SKM-1 (cell line): Measurements from ENCODE around the gene CAMK1D.

ENCODE experiments used
- DNase-seq: peaks from one replicate; lab custom pipeline; 2025; ENCODE audit not compliant: unreplicated experiment; lab: John Stamatoyannopoulos, UW

CAMK1D gene

DNA sequence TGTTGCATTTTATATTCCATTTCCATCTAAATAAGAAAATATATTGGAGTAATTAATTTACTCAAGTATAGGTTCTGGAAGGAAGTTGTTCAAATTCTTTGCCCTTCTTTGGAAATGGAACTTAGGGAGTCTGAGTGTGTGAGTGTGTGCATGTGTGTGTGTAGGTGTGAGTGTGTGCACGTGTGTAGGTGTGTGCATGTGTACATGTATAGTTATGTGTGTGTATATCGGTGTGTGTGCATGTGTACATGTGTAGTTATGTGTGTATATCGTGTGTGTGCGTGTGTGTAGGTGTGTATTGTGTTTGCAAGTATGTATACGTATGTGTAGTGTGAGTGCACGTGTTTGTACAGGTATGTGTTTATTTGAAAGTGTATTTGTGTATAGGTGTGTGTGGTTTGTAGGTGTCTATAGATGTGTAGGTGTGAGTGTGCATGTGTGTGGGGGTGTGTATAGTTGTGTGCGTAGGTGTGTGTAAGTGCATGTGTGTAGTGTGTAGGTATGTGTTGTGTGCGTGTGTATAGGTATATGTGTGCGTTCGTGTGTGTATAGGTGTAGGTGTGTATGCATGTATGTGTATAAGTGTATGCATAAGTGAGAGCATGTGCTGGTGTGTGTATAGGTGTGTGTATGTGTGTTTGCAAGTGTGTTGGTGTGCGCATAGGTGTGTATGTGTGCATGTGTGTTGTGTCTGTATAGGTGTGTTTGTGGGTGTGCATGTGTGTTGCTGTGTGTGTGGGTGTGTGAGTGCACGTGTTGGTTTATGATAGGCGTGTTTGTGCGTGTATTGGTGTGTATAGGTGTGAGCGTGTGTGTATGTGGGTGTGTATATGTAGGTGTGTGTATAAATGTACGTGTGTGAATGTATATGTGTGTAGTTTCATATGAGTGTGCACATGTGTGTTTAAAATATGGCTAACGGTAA is 266.2 kb downstream of the CAMK1D start:
- DNase-seq, result no peak

DNA sequence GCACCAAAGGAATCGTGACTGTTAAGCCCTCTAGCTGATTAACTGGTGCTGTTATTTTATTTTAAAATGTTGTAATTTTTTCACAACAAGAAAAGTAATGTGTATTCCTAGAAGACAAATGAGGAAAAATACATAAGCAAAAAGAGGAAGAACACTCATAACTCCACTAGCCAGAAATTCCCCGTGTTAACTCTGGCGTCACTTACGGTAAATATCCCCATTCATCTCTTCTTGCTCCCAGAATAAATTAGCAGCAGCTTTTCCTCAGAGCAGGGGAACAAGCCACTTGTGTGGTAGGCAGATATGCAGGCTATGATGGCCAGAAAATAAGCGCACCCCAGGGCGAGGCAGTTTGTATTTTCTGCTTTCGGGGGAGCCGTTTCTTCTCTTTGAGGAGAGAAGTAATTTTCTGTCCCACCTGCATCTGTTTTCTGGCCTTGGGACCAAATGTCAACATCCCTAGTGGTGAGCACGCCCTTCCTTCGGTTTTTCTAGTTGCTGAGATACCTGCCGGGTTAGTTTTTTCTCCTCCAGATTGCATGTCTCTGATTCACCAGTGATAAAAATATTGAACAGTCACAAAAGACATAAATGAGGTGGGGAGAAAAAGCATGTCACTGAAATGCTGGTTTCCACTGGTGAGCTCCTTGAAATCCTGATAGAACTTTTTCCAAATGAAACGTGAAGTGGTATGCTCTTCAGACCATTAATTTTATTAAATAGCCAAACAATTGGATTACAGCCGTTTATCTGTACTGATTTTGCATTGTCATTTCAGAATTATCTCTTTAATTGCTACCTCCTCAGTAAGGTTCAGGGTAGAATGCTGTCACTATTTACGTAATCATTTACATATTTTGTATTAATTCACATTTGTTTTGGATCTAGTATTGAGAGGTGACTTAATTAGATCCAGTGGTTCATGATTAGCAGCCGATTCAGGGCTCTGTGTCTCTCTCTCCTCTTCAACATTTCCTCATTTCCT is 268.1 kb downstream of the CAMK1D start:
- no peak for DNase-seq

GRCh38 chr10:12622016-12622415 is 272.7 kb downstream of the CAMK1D start:
- DNase-seq, result no peak

DNA sequence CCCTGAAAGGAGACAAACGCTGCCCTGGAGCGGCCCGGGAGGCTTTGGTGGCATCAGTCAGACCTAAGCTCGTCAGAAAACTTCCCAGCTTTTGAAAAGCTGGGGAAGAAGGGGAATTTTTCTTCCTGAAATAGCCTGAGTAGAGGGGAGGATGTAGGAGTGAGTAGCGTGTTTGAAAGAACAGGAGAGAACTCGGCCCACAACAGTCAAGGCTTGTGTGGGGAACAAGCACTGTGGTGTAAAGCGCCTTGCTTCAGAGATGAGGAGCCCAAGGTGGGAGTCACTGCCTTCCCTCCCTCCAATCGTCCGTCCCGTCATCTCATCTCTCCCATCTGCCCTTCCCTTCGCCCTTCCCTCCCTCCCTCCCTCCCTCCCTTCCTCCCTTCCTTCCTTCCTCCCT is 273.3 kb downstream of the CAMK1D start:
- no peak for DNase-seq

GRCh38 chr10:12625393-12626023 is 276.2 kb downstream of the CAMK1D start:
- no peak for DNase-seq

DNA sequence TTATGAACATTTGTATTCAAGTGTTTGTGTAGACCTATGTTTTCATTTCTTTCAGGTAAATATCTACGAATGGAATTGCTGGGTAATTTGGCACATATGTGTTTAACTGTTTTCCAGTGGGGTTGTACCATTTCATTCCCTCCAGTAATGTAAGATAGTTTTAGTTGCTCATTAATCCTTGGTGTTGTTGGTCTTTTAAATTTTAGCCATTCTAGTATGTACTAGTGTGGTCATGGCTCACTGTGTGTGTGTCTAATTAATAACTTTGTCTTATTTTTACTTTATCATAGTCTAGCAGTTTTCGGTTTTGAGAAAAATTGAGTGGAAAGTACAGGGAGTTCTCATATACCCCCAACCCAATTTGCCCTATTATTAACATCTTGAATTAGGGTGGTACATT is 278.8 kb downstream of the CAMK1D start:
- no peak for DNase-seq

DNA sequence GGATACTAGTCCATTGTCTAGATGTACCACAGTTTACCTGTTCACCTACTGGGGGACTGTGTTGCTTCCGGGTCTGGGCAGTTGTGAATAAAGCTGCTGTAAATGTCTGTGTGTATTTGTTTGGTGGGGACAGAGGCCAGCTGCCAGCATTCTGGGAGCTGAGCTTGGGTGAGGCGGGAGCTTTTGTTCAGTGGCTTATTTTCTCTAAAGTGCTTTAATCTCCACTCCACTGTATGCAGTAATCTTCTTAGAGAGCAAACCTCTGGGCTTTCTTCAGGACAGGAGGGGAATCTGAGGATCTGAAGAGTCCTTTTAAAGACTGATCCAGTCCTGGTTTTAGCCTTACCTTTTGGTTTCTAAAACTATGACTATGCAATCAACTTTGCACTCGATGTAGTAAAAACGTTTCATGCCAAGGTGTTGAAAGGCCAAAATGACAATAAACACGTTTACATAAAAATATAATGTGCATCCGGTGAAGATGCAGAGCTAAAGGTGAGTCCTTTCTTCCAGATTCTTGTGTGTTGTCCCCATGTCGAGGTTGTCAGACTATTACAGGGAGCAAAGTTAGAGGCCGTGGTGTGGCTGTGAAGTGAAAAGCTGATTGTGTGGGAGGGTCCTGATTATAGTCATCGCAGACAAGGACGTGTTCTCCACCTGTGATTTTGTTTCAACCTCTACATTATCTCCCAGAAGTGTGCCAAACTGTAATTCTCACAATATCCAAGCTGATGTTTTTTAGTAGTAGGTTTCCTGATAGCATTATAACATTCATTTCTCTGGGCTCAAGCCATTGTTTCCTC is 279.8 kb downstream of the CAMK1D start:
- DNase-seq, result no peak

- DNase-seq, result no peak
Observed at GRCh38 chr10:12629767-12630165, 280.4 kb downstream of the CAMK1D start.

DNA sequence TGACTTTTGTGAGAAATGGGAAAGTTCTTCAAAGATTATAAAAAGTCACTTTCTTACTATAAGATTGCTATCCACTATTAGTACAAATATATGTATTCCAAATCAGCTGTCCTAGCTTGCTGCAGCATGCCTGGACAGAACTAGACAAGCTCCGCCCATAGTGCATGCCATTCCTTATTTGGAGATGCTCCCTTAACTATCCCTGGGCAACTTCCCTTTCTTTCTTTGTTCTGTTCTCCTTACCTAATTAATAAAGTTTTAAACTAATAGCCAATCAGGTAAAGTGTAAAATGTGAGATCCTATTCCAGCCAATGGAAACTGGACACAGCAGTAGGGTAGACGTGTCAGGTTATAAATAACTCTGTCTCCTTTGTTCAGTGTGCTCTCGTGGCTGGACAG is 281.9 kb downstream of the CAMK1D start:
- no peak for DNase-seq

DNA sequence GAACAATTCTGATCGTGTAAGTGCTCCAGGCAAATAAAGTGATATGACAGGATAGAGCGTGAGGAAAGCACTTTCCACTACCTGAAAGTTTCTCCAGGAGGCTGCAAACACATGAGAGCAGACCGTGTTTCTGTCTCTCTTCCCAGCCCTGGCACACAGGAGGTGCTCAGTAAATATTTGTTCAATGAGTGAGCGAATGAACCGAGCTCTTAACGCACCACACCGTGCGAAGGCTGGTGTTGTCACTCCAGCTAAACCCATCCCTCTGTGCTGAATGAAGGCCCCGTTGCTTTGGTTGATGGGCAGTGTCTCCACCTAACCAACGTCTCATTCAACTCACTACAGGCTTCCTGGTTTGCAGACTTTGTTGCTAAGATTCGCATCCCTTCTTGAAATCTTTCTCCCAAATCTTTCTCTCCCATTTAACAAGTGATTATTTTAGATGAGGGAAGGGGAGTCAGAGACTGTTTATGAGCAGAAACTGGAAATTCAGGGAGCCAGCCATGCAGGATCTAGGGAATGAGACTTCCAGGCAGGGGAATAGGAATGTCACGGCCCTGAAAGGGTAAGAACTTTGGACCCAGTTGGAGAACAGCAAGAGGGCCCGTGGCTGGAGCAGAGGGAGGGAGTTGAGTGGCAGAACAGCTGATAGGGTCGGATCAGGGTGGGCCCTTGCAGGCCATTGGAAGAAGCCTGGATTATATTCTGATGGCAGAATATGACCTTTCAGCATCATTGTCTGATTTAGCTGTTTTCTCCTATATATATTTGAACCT is 282.6 kb downstream of the CAMK1D start:
- no peak for DNase-seq

DNA sequence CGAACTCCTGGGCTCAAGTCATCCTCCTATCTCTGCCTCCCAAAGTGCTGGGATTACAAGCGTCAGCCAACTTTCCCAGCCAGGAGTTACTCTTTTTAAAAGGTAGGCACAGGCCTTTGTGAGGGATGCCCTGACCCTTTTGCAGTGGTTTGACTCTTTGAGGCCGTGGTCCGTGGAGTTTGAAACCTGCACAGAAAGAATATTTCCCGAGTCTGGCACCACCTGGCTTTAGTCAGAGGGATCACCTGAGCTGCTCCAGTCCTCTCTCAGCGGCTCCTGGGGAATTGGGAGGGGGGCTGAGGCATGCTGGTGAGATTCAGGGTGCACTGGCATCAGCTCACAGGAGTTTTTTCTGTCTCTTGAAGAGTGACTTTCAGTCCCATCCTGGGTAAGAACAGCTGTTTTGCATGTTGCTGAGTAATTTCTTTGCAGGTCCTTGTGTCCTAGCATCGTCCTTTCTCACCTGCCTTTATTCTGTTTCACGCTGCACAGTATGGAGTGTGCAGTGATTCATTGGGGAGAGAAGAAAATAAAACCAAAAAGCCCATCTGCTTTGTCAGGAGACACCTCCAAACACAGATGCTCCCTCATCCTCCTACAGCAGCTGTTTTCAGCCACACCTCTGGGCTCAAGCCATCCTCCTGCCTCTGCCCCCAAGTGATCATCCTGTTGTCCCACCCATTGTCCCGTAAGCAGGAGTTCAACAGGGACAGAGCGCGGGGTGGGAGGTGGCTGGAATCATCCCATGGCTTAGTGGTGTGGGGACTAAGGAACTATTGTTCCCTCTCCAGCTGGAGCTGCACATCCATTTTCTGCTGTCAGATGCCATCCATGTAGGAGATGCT is 284.7 kb downstream of the CAMK1D start:
- no peak for DNase-seq

GRCh38 chr10:12634621-12634931 is 285.2 kb downstream of the CAMK1D start:
- no peak for DNase-seq

- DNase-seq, result no peak
Observed at GRCh38 chr10:12635127-12635541, 285.8 kb downstream of the CAMK1D start.

DNA sequence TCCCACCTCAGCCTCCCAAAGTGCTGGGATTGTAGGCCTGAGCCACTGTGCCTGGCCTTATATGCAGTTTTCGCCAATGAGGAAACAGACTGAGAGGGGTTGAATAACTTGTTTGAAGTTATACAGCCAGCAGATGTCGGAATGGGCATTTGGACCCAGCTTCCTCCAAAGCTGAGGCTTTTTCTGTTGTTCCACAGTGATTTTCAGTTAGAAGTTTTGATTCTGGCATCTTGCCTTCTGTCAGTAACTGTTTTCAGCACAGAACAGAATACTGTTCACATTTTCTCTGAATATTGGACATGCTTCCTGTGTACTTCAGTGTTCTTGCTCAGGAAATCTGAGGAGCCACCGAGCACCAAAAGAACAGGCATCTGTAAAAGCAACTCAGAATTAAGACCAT is 287.2 kb downstream of the CAMK1D start:
- DNase-seq, result no peak

- DNase-seq, result no peak
Observed at GRCh38 chr10:12637649-12638048, 288.3 kb downstream of the CAMK1D start.

- no peak for DNase-seq
Observed at GRCh38 chr10:12638103-12638502, 288.8 kb downstream of the CAMK1D start.

- no peak for DNase-seq
Observed at GRCh38 chr10:12638781-12639180, 289.4 kb downstream of the CAMK1D start.

DNA sequence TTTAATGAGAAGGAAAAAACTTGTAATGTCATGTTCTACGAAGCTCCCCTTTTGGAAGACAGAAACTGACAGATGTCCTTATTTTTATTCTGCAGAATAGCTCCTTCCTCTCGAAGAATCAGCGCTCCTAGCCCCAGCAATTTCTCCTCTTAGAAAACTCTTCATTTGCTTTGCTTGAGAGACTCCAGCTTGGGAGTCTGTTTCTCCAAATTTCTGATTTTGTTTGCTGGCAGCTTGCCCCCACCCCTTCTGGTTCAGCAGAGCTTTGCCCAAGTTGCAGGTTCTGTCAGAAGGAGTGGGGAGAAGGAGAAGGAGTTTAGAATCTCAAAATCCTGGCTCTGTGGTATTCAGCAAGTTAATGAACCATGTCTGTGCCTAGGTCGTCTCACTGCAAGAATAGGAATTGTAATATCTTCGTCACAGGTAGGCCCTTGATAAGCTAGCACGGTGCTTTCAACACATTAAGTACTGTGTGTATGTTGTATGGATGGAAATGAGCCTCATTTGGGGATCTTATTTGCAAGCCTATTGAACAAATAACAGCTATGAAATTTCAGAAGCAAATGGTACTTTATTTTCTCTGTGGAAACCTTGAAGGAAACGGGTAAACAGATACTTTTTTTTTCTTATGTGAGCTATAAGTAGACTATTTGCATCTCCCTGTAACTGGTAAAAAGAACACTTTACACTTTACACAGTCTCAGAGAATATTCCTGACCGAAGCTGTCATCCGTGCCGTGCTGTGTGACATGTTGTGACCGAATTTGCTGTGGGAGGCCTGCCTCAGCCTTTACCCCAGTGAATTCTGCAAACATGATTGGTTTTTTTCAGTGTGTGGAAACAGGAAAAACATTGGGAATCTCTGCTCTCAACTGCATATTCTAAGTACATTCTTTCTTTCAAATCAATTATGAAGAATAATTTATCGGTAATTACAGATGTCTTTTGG is 290.9 kb downstream of the CAMK1D start:
- DNase-seq, result no peak
